ENCODE measurements around the gene CREBBP. TPM values are rescaled to one million over a fixed set of nuclear protein-coding genes. Genes with fewer than 3 reads are reported as not detected.

CREBBP gene
- polyA plus RNA-seq, 2 of the 4 experiments (the other 2 are of a cell fraction): 8.0 to 13.4 TPM

- Histone ChIP-seq H3K4me1 (peaks cover 9% of the 10 kb centered on the region; the same call in 2 of the 3 replicates), H3K27ac (peak overlapping the region in 1 of 2 experiments; percentile 54; a peak in 1 of 6 replicates), H3K9me3 (no peaks in the 10 kb centered on the region), H3K4me2 (peak overlapping the region; percentile 43), H3K4me3 (no peak overlapping the region)
- DNase-seq (ENCODE audit: low read depth in 1 of 2, low spot score in 1 of 2) (peak; percentile 89 to 93), FAIRE-seq (no peak), ATAC-seq (peak; percentile 97 to 98)
- ChIA-PET POLR2A (interaction anchor here (1.0 to 1.2 kb wide), 2 partner anchors 27 to 190 kb away, joined by 4 read pairs; partner anchors contain the start of gene TRAP1), CTCF (interaction anchor here (0.5 to 4.2 kb wide), 31 partner anchors 8 to 622 kb away, joined by 3 to 45 read pairs (median 4); partner anchors contain the start of genes SLX4 and TRAP1)
- no peak for TF ChIP-seq EHF (CRISPR knock-in tag; IDR thresholded peaks at IDR 0.05)
- no peak for TF ChIP-seq JUNB (IDR thresholded peaks at IDR 0.05)
- TF ChIP-seq ZNF302 (CRISPR knock-in tag; IDR thresholded peaks at IDR 0.05): no peak
- TF ChIP-seq FOSL2 (IDR thresholded peaks at IDR 0.05): no peak
- peak; percentile 88 for TF ChIP-seq FOSL2 (CRISPR knock-in tag; IDR thresholded peaks at IDR 0.05)
- no peak for TF ChIP-seq PBX3 (IDR thresholded peaks at IDR 0.05)
- peak; percentile 73 to 74 for TF ChIP-seq RAD21 (conservative IDR thresholded peaks at IDR 0.05 in 1 of 2, IDR thresholded peaks at IDR 0.05 in 1 of 2)
- no peak for TF ChIP-seq HES2 (IDR thresholded peaks at IDR 0.05)
- no peak for TF ChIP-seq HOXA7 (CRISPR knock-in tag; IDR thresholded peaks at IDR 0.05)
- TF ChIP-seq MAZ (IDR thresholded peaks at IDR 0.05; ENCODE audit: borderline replicate concordance, low read depth, low read length): no peak
- TF ChIP-seq POLR2A (IDR thresholded peaks at IDR 0.05; ENCODE audit: low read length): no peak
- TF ChIP-seq KDM1A (IDR thresholded peaks at IDR 0.05; ENCODE audit: low read depth): no peak
- no peak for TF ChIP-seq ELK1 (IDR thresholded peaks at IDR 0.05; ENCODE audit: low read depth, low read length)
- no peak for TF ChIP-seq CBX8 (IDR thresholded peaks at IDR 0.05)
- TF ChIP-seq RFX5 (IDR thresholded peaks at IDR 0.05): no peak
- TF ChIP-seq MAX (IDR thresholded peaks at IDR 0.05): peak; percentile 57; the same call in 1 of the 2 replicates
- TF ChIP-seq ATOH8 (CRISPR knock-in tag; IDR thresholded peaks at IDR 0.05; ENCODE audit: low read depth): no peak
- TF ChIP-seq REST (IDR thresholded peaks at IDR 0.05): no peak
- no peak for TF ChIP-seq POLR2AphosphoS2 (conservative IDR thresholded peaks at IDR 0.05; ENCODE audit: low read length)
- TF ChIP-seq RARB (CRISPR knock-in tag; IDR thresholded peaks at IDR 0.05): no peak
- TF ChIP-seq SMC3 (IDR thresholded peaks at IDR 0.05): peak; percentile 83
- TF ChIP-seq CTCF (IDR thresholded peaks at IDR 0.05): peak; percentile 89
- WGBS (ENCODE audit: missing lambda C conversion rate): 31% methylated on average over 17 of the region's 18 CpGs
Measured at GRCh38 chr16:3690470-3690928, 190.0 kb downstream of the CREBBP start.

Measured in A549 (cell line).